GM23338 (cell line): ENCODE measurements around the gene ZSWIM1.

ENCODE experiments used
- CREB1 ChIP-seq: fragments of 250-450 bp; sonication (Bioruptor Pico); IDR thresholded peaks from 2 replicates; pipeline ENCODE4 v1.5.0; 2020; ENCODE audit warnings: low read depth, mild to moderate bottlenecking, moderate library complexity
- EZH2 ChIP-seq: fragments of 200-600 bp; sonication (generic); IDR thresholded peaks from one replicate; pipeline ENCODE4 v1.8.0; 2017; ENCODE audit warnings: antibody characterized with exemption, mild to moderate bottlenecking, low read depth; ENCODE audit not compliant: unreplicated experiment
- EZH2phosphoT487 ChIP-seq: fragments of 200-600 bp; sonication (generic); IDR thresholded peaks from one replicate; pipeline ENCODE4 v1.8.1; 2018; ENCODE audit warnings: antibody characterized with exemption; ENCODE audit not compliant: unreplicated experiment
- POLR2AphosphoS5 ChIP-seq: IDR thresholded peaks from 2 replicates; pipeline ENCODE4 v1.6.1; 2016; ENCODE audit warnings: antibody characterized with exemption, low read depth
- ZNF114 ChIP-seq: fragments of 250-450 bp; sonication (Bioruptor Pico); IDR thresholded peaks from 2 replicates; pipeline ENCODE4 v1.5.0; 2020; ENCODE audit warnings: mild to moderate bottlenecking, moderate library complexity
- TF ChIP-seq, protein P1 (sequence below), 2 experiments: fragments of 200-600 bp in 1 of 2; sonication (generic) in 1 of 2; conservative IDR thresholded peaks; 2 replicates each; pipeline versions ENCODE4 v1.5.1 to v1.6.1; 2016 to 2017; ENCODE audit warnings: antibody characterized with exemption in 2 of 2, low read depth in 2 of 2, mild to moderate bottlenecking in 2 of 2, moderate library complexity in 1 of 2
- TF ChIP-seq, protein P2 (sequence below): IDR thresholded peaks from one replicate; pipeline ENCODE4 v1.6.1; 2018; ENCODE audit warnings: antibody characterized with exemption; ENCODE audit not compliant: unreplicated experiment
- TF ChIP-seq, protein P3 (sequence below): IDR thresholded peaks from 2 replicates; pipeline ENCODE4 v1.6.1; 2016; ENCODE audit warnings: antibody characterized with exemption
- TF ChIP-seq, protein P4 (sequence below): fragments of 250-450 bp; sonication (Bioruptor Pico); IDR thresholded peaks from 2 replicates; pipeline ENCODE4 v1.5.0; 2020; ENCODE audit warnings: mild to moderate bottlenecking, moderate library complexity

DNA sequence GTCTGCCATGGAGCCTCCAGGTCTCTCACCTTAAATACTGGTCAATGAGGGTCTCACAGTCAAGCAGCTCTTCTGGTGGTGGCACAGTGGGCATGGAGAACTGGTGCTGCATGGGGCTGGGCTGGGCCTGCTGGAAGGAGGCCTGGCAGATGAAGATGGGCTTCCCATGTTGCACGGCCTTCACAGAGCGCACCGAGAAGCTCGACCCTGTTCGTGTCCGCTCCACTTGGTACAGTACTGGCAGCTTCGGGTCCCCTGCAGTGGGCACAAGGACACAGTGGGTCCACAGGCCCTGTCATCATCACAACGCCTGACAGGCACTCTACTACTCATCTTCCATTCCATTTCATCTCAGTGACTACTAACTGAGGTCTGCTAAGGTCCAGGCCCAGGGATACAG, 32.6 kb upstream of the ZSWIM1 start:
- TF ChIP-seq, protein P1, sequence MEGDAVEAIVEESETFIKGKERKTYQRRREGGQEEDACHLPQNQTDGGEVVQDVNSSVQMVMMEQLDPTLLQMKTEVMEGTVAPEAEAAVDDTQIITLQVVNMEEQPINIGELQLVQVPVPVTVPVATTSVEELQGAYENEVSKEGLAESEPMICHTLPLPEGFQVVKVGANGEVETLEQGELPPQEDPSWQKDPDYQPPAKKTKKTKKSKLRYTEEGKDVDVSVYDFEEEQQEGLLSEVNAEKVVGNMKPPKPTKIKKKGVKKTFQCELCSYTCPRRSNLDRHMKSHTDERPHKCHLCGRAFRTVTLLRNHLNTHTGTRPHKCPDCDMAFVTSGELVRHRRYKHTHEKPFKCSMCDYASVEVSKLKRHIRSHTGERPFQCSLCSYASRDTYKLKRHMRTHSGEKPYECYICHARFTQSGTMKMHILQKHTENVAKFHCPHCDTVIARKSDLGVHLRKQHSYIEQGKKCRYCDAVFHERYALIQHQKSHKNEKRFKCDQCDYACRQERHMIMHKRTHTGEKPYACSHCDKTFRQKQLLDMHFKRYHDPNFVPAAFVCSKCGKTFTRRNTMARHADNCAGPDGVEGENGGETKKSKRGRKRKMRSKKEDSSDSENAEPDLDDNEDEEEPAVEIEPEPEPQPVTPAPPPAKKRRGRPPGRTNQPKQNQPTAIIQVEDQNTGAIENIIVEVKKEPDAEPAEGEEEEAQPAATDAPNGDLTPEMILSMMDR (conservative IDR thresholded peaks at IDR 0.05; ENCODE audit: low read depth in 2 of 2): no peak
- TF ChIP-seq CREB1 (CRISPR knock-in tag) (no peak), EZH2phosphoT487 (no peak), POLR2AphosphoS5 (no peak), EZH2 (no peak), ZNF114 (CRISPR knock-in tag) (no peak)
- TF ChIP-seq, protein P2, sequence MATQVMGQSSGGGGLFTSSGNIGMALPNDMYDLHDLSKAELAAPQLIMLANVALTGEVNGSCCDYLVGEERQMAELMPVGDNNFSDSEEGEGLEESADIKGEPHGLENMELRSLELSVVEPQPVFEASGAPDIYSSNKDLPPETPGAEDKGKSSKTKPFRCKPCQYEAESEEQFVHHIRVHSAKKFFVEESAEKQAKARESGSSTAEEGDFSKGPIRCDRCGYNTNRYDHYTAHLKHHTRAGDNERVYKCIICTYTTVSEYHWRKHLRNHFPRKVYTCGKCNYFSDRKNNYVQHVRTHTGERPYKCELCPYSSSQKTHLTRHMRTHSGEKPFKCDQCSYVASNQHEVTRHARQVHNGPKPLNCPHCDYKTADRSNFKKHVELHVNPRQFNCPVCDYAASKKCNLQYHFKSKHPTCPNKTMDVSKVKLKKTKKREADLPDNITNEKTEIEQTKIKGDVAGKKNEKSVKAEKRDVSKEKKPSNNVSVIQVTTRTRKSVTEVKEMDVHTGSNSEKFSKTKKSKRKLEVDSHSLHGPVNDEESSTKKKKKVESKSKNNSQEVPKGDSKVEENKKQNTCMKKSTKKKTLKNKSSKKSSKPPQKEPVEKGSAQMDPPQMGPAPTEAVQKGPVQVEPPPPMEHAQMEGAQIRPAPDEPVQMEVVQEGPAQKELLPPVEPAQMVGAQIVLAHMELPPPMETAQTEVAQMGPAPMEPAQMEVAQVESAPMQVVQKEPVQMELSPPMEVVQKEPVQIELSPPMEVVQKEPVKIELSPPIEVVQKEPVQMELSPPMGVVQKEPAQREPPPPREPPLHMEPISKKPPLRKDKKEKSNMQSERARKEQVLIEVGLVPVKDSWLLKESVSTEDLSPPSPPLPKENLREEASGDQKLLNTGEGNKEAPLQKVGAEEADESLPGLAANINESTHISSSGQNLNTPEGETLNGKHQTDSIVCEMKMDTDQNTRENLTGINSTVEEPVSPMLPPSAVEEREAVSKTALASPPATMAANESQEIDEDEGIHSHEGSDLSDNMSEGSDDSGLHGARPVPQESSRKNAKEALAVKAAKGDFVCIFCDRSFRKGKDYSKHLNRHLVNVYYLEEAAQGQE: no peak
- TF ChIP-seq, protein P3, sequence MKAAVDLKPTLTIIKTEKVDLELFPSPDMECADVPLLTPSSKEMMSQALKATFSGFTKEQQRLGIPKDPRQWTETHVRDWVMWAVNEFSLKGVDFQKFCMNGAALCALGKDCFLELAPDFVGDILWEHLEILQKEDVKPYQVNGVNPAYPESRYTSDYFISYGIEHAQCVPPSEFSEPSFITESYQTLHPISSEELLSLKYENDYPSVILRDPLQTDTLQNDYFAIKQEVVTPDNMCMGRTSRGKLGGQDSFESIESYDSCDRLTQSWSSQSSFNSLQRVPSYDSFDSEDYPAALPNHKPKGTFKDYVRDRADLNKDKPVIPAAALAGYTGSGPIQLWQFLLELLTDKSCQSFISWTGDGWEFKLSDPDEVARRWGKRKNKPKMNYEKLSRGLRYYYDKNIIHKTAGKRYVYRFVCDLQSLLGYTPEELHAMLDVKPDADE: no peak
- TF ChIP-seq, protein P4, sequence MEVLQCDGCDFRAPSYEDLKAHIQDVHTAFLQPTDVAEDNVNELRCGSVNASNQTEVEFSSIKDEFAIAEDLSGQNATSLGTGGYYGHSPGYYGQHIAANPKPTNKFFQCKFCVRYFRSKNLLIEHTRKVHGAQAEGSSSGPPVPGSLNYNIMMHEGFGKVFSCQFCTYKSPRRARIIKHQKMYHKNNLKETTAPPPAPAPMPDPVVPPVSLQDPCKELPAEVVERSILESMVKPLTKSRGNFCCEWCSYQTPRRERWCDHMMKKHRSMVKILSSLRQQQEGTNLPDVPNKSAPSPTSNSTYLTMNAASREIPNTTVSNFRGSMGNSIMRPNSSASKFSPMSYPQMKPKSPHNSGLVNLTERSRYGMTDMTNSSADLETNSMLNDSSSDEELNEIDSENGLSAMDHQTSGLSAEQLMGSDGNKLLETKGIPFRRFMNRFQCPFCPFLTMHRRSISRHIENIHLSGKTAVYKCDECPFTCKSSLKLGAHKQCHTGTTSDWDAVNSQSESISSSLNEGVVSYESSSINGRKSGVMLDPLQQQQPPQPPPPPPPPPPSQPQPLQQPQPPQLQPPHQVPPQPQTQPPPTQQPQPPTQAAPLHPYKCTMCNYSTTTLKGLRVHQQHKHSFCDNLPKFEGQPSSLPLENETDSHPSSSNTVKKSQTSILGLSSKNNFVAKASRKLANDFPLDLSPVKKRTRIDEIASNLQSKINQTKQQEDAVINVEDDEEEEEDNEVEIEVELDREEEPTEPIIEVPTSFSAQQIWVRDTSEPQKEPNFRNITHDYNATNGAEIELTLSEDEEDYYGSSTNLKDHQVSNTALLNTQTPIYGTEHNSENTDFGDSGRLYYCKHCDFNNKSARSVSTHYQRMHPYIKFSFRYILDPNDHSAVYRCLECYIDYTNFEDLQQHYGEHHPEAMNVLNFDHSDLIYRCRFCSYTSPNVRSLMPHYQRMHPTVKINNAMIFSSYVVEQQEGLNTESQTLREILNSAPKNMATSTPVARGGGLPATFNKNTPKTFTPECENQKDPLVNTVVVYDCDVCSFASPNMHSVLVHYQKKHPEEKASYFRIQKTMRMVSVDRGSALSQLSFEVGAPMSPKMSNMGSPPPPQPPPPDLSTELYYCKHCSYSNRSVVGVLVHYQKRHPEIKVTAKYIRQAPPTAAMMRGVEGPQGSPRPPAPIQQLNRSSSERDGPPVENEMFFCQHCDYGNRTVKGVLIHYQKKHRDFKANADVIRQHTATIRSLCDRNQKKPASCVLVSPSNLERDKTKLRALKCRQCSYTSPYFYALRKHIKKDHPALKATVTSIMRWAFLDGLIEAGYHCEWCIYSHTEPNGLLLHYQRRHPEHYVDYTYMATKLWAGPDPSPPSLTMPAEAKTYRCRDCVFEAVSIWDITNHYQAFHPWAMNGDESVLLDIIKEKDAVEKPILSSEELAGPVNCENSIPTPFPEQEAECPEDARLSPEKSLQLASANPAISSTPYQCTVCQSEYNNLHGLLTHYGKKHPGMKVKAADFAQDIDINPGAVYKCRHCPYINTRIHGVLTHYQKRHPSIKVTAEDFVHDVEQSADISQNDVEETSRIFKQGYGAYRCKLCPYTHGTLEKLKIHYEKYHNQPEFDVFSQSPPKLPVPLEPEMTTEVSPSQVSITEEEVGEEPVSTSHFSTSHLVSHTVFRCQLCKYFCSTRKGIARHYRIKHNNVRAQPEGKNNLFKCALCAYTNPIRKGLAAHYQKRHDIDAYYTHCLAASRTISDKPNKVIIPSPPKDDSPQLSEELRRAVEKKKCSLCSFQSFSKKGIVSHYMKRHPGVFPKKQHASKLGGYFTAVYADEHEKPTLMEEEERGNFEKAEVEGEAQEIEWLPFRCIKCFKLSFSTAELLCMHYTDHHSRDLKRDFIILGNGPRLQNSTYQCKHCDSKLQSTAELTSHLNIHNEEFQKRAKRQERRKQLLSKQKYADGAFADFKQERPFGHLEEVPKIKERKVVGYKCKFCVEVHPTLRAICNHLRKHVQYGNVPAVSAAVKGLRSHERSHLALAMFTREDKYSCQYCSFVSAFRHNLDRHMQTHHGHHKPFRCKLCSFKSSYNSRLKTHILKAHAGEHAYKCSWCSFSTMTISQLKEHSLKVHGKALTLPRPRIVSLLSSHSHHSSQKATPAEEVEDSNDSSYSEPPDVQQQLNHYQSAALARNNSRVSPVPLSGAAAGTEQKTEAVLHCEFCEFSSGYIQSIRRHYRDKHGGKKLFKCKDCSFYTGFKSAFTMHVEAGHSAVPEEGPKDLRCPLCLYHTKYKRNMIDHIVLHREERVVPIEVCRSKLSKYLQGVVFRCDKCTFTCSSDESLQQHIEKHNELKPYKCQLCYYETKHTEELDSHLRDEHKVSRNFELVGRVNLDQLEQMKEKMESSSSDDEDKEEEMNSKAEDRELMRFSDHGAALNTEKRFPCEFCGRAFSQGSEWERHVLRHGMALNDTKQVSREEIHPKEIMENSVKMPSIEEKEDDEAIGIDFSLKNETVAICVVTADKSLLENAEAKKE (CRISPR knock-in tag): no peak
